IMR-90 (cell line): ENCODE measurements around the gene ARHGEF4. TPM values are rescaled to one million over a fixed set of nuclear protein-coding genes. Genes with fewer than 3 reads are reported as not detected.

Experiments
- ATAC-seq: fragments of 200-7000 bp; cut with Tn5 transposase; 2 replicates; pipeline ENCODE4 v1.9.1; 2020; ENCODE audit warnings: low read depth, mild to moderate bottlenecking, moderate library complexity
- BruUV-seq: library from RNA; stranded (reverse); fragments of 400-500 nt; replicated peaks from 2 replicates; lab custom pipeline; 2021; lab: Mats Ljungman, UMichigan
- CTCF ChIA-PET: fragments of 300-600 bp; formaldehyde crosslinking; extraction: SDS; loops from one replicate; lab custom pipeline; 2021; ENCODE audit warnings: antibody characterized with exemption; lab: Yijun Ruan, JAX
- POLR2A ChIA-PET: fragments of 300-600 bp; sonication (Branson Sonifier 250); formaldehyde crosslinking; loops from one replicate; lab custom pipeline; 2022; ENCODE audit warnings: antibody characterized with exemption; ENCODE audit not compliant: unreplicated experiment; lab: Charles Lee
- DNase-seq: peaks from one replicate; pipeline ENCODE4 v3.0.0; 2013
- H2AFZ ChIP-seq: replicated peaks from 2 replicates; pipeline ENCODE3; 2013; ENCODE audit warnings: low read length, mild to moderate bottlenecking; ENCODE audit not compliant: poor library complexity
- H2AK5ac ChIP-seq: 2 replicates; pipeline ENCODE4 v1.6.1; 2013; ENCODE audit warnings: low read depth, low read length, inconsistent platforms
- H2AK9ac ChIP-seq: replicated peaks from 2 replicates; pipeline ENCODE3; 2013; ENCODE audit warnings: mild to moderate bottlenecking, low read depth, low read length, moderate library complexity; ENCODE audit not compliant: poor library complexity
- H2BK120ac ChIP-seq: 2 replicates; pipeline ENCODE4 v1.6.1; 2013; ENCODE audit warnings: low read depth, low read length, inconsistent platforms
- H2BK15ac ChIP-seq: 3 replicates; pipeline ENCODE4 v1.6.1; 2013; ENCODE audit warnings: low read depth, low read length, inconsistent platforms
- H2BK20ac ChIP-seq: 2 replicates; pipeline ENCODE4 v1.6.1; 2013; ENCODE audit warnings: low read depth, mild to moderate bottlenecking, inconsistent platforms, low read length, moderate library complexity
- H2BK5ac ChIP-seq: 2 replicates; pipeline ENCODE4 v1.6.1; 2013; ENCODE audit warnings: mild to moderate bottlenecking, low read depth, low read length, inconsistent platforms; ENCODE audit not compliant: poor library complexity, severe bottlenecking
- H3K14ac ChIP-seq: replicated peaks from 2 replicates; pipeline ENCODE4 v1.6.1; 2013; ENCODE audit warnings: low read depth, low read length, inconsistent platforms
- H3K18ac ChIP-seq: 2 replicates; pipeline ENCODE4 v1.6.1; 2013; ENCODE audit warnings: low read depth, low read length, control low read depth
- H3K23ac ChIP-seq: 2 replicates; pipeline ENCODE4 v1.6.1; 2013; ENCODE audit warnings: low read depth, low read length, inconsistent platforms
- H3K27ac ChIP-seq: 2 replicates; pipeline ENCODE4 v1.5.1; 2013; ENCODE audit warnings: mild to moderate bottlenecking, control low read depth, low read length; ENCODE audit not compliant: insufficient read depth
- H3K27me3 ChIP-seq: 2 replicates; pipeline ENCODE4 v1.6.1; 2013; ENCODE audit warnings: low read length; ENCODE audit not compliant: control insufficient read depth, insufficient read depth
- H3K36me3 ChIP-seq: 2 replicates; pipeline ENCODE4 v1.6.1; 2013; ENCODE audit warnings: low read length, mixed read lengths; ENCODE audit not compliant: control insufficient read depth, insufficient read depth
- H3K4ac ChIP-seq: 2 replicates; pipeline ENCODE4 v1.6.1; 2013; ENCODE audit warnings: low read depth, low read length, inconsistent platforms
- H3K4me1 ChIP-seq: 2 replicates; pipeline ENCODE4 v1.6.1; 2013; ENCODE audit warnings: low read length, mixed read lengths; ENCODE audit not compliant: control insufficient read depth, insufficient read depth
- H3K4me2 ChIP-seq: 2 replicates; pipeline ENCODE4 v1.6.1; 2013; ENCODE audit warnings: low read depth, mild to moderate bottlenecking, control low read depth, low read length, moderate library complexity
- H3K4me3 ChIP-seq: 2 replicates; pipeline ENCODE4 v1.5.1; 2013; ENCODE audit warnings: low read depth, mild to moderate bottlenecking, control low read depth, low read length, moderate library complexity; ENCODE audit not compliant: insufficient read depth
- H3K56ac ChIP-seq: 2 replicates; pipeline ENCODE4 v1.6.1; 2013; ENCODE audit warnings: low read length, inconsistent platforms; ENCODE audit not compliant: insufficient read depth; ENCODE audit errors: extremely low read depth
- H3K79me1 ChIP-seq, 2 experiments: 2 replicates each; pipeline ENCODE4 v1.6.1; 2013; ENCODE audit warnings: low read length in 2 of 2, inconsistent platforms in 1 of 2, low read depth in 1 of 2
- H3K9ac ChIP-seq: 2 replicates; pipeline ENCODE4 v1.6.1; 2013; ENCODE audit warnings: low read depth, low read length, control low read depth
- H3K9me1 ChIP-seq: 2 replicates; pipeline ENCODE4 v1.6.1; 2013; ENCODE audit warnings: low read length, inconsistent platforms; ENCODE audit not compliant: insufficient read depth
- H3K9me3 ChIP-seq: 2 replicates; pipeline ENCODE4 v1.6.1; 2013; ENCODE audit warnings: low read length; ENCODE audit not compliant: control insufficient read depth, insufficient read depth
- H4K20me1 ChIP-seq: 2 replicates; pipeline ENCODE4 v1.6.1; 2013; ENCODE audit warnings: low read length, inconsistent platforms; ENCODE audit not compliant: insufficient read depth
- H4K5ac ChIP-seq: 2 replicates; pipeline ENCODE4 v1.6.1; 2013; ENCODE audit warnings: mild to moderate bottlenecking, low read depth, low read length, control low read depth
- H4K8ac ChIP-seq, 2 experiments: 2 replicates each; pipeline ENCODE4 v1.6.1; 2013; ENCODE audit warnings: low read depth in 2 of 2, low read length in 2 of 2, control low read depth in 1 of 2, inconsistent platforms in 1 of 2
- H4K91ac ChIP-seq: 2 replicates; pipeline ENCODE4 v1.6.1; 2013; ENCODE audit warnings: low read depth, low read length, inconsistent platforms; ENCODE audit not compliant: insufficient read depth
- BHLHE40 ChIP-seq: fragments of 150-350 bp; IDR thresholded peaks from 2 replicates; pipeline ENCODE4 v1.6.1; 2016; ENCODE audit warnings: mild to moderate bottlenecking, low read depth, low read length
- CEBPB ChIP-seq: IDR thresholded peaks from 2 replicates; pipeline ENCODE4 v1.6.1; 2012; ENCODE audit warnings: low read depth, low read length, improper control_type of control experiment
- CHD1 ChIP-seq: IDR thresholded peaks from 2 replicates; pipeline ENCODE4 v1.6.1; 2012; ENCODE audit warnings: low read depth, low read length, improper control_type of control experiment
- CTCF ChIP-seq: conservative IDR thresholded peaks from 2 replicates; pipeline ENCODE4 v1.5.1; 2012; ENCODE audit warnings: mild to moderate bottlenecking, low read depth, low read length, improper control_type of control experiment
- FOS ChIP-seq: fragments of 150-350 bp; IDR thresholded peaks from 2 replicates; pipeline ENCODE4 v1.6.1; 2016; ENCODE audit warnings: low read depth, low read length
- MAFK ChIP-seq: IDR thresholded peaks from 2 replicates; pipeline ENCODE4 v1.6.1; 2012; ENCODE audit warnings: low read depth, low read length, improper control_type of control experiment
- MXI1 ChIP-seq: IDR thresholded peaks from 2 replicates; pipeline ENCODE4 v1.6.1; 2012; ENCODE audit warnings: low read depth, mild to moderate bottlenecking, low read length, moderate library complexity, borderline replicate concordance
- NFE2L2 ChIP-seq: fragments of 150-350 bp; IDR thresholded peaks from 2 replicates; pipeline ENCODE4 v1.6.1; 2016; ENCODE audit warnings: low read depth, mild to moderate bottlenecking, low read length
- POLR2A ChIP-seq: IDR thresholded peaks from 2 replicates; pipeline ENCODE4 v1.6.1; 2012; ENCODE audit warnings: mild to moderate bottlenecking, low read depth, low read length
- RAD21 ChIP-seq: IDR thresholded peaks from 2 replicates; pipeline ENCODE4 v1.6.1; 2012; ENCODE audit warnings: low read length, improper control_type of control experiment
- RCOR1 ChIP-seq: IDR thresholded peaks from 2 replicates; pipeline ENCODE4 v1.6.1; 2012; ENCODE audit warnings: mild to moderate bottlenecking, low read length, improper control_type of control experiment; ENCODE audit not compliant: insufficient replicate concordance
- RFX5 ChIP-seq: IDR thresholded peaks from 2 replicates; pipeline ENCODE4 v1.8.0; 2012; ENCODE audit warnings: low read depth, mild to moderate bottlenecking, low read length, moderate library complexity
- SMC3 ChIP-seq: fragments of 150-350 bp; IDR thresholded peaks from 2 replicates; pipeline ENCODE4 v1.6.1; 2016; ENCODE audit warnings: low read depth, mild to moderate bottlenecking, antibody characterized with exemption, low read length, moderate library complexity
- WGBS, 2 experiments: methylation state at CpG; one replicate each; pipeline versions ENCODE4 v1.1.5 to v1.1.7; 2013; ENCODE audit warnings: missing lambda C conversion rate in 2 of 2; ENCODE audit not compliant: insufficient read length in 1 of 2; ENCODE audit errors: extremely low coverage in 2 of 2; 5-methylcytosine and 5-hydroxymethylcytosine counted together
- dilution Hi-C: fragments of 300-500 bp; cut with HindIII; formaldehyde crosslinking; loops from one replicate; pipeline ENCODE4 v1.14.3; 2018; ENCODE audit warnings: low sequenced_read_pairs; ENCODE audit not compliant: unreplicated experiment
- in situ Hi-C: fragments of 300-500 bp; cut with MboI; formaldehyde crosslinking; loops from 3 replicates; pipeline ENCODE4 v1.14.3; 2019; ENCODE audit warnings: low sequenced_read_pairs, inconsistent platforms, mixed read lengths
- intact Hi-C: fragments of 100-400 bp; cut with micrococcal nuclease; formaldehyde crosslinking; loops from 2 replicates; pipeline ENCODE4 v1.10.0; 2022
- polyA plus RNA-seq, 3 experiments: library from polyadenylated mRNA; depleted of rRNA; stranded (reverse); fragments of >200 nt; gene quantifications; 2 replicates each; pipeline ENCODE4 v1.2.3, GENCODE V29; 2012; ENCODE audit warnings: low replicate concordance in 1 of 3
- total RNA-seq: library from RNA; depleted of rRNA; stranded (reverse); fragments of >200 nt; gene quantifications from 2 replicates; pipeline ENCODE4 v1.2.3, GENCODE V29; 2012
- TF ChIP-seq, protein P1 (sequence below): fragments of 150-350 bp; IDR thresholded peaks from 2 replicates; pipeline ENCODE4 v1.6.1; 2016; ENCODE audit warnings: low read depth, mild to moderate bottlenecking, low read length, moderate library complexity, borderline replicate concordance
- TF ChIP-seq, protein P2 (sequence below): fragments of 150-350 bp; IDR thresholded peaks from 2 replicates; pipeline ENCODE4 v1.6.1; 2017; ENCODE audit warnings: mild to moderate bottlenecking, antibody characterized with exemption, low read length, low read depth

The ARHGEF4 gene
- total and polyA plus RNA-seq, 2 of the 4 experiments (the other 2 are of a cell fraction) = 2.7 to 5.0 TPM

- no peak overlapping the region for H2AK5ac ChIP-seq
- H2BK120ac ChIP-seq = no peak overlapping the region
- no peak overlapping the region for H2BK5ac ChIP-seq
- H3K9me3 ChIP-seq = no peaks in the 10 kb centered on the region
- no peak overlapping the region for H3K4me3 ChIP-seq
- no TSS peak for BruUV-seq
- H3K9me1 ChIP-seq = no peaks in the 10 kb centered on the region
- H2AK9ac ChIP-seq = no peak overlapping the region
- TF ChIP-seq RCOR1 (no peak), SMC3 (no peak), NFE2L2 (no peak), CEBPB (no peak), FOS (no peak), RFX5 (no peak), CTCF (no peak), CHD1 (no peak), MXI1 (no peak), MAFK (no peak), RAD21 (no peak), POLR2A (no peak), BHLHE40 (no peak)
- TF ChIP-seq, protein P1, sequence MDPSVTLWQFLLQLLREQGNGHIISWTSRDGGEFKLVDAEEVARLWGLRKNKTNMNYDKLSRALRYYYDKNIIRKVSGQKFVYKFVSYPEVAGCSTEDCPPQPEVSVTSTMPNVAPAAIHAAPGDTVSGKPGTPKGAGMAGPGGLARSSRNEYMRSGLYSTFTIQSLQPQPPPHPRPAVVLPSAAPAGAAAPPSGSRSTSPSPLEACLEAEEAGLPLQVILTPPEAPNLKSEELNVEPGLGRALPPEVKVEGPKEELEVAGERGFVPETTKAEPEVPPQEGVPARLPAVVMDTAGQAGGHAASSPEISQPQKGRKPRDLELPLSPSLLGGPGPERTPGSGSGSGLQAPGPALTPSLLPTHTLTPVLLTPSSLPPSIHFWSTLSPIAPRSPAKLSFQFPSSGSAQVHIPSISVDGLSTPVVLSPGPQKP = no peak
- TF ChIP-seq, protein P2, sequence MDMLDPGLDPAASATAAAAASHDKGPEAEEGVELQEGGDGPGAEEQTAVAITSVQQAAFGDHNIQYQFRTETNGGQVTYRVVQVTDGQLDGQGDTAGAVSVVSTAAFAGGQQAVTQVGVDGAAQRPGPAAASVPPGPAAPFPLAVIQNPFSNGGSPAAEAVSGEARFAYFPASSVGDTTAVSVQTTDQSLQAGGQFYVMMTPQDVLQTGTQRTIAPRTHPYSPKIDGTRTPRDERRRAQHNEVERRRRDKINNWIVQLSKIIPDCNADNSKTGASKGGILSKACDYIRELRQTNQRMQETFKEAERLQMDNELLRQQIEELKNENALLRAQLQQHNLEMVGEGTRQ = no peak
- H3K4ac ChIP-seq = no peak overlapping the region
- DNase-seq (no peak), ATAC-seq (no peak)
- CTCF ChIA-PET = no interaction called here
- H3K27ac ChIP-seq = no peak overlapping the region
- H3K27me3 ChIP-seq = peaks cover 15% of the 10 kb centered on the region
- POLR2A ChIA-PET = no interaction called here
- no peak overlapping the region for H2BK15ac ChIP-seq
- intact Hi-C loops (no loop called here), dilution Hi-C loops (no loop called here), in situ Hi-C loops (no loop called here)
- no peaks in the 10 kb centered on the region for H3K36me3 ChIP-seq
- H3K9ac ChIP-seq = no peak overlapping the region
- H3K79me1 ChIP-seq = no peaks in the 10 kb centered on the region
- WGBS, 2 experiments = 80% methylated on average over 1 of the region's 6 CpGs; no CpG with 5 or more reads in 1 of the 2 experiments
- H3K56ac ChIP-seq = no peak overlapping the region
- H3K4me1 ChIP-seq = no peaks in the 10 kb centered on the region
- H3K18ac ChIP-seq = no peak overlapping the region
- H3K23ac ChIP-seq = no peak overlapping the region
- no peak overlapping the region for H4K5ac ChIP-seq
- H3K4me2 ChIP-seq = no peak overlapping the region
- H2AFZ ChIP-seq = no peak overlapping the region
- no peaks in the 10 kb centered on the region for H4K20me1 ChIP-seq
- no peak overlapping the region for H3K14ac ChIP-seq
- no peak overlapping the region for H4K8ac ChIP-seq
- no peak overlapping the region for H2BK20ac ChIP-seq
- H4K91ac ChIP-seq = no peak overlapping the region
These were observed 5.1 kb downstream of the ARHGEF4 start for GRCh38 chr2:130841741-130842365.
